ENCODE measurements around the gene RPL21.
"Not testable (repeated sequence)": the region's sequence is repeated elsewhere in the genome, so short reads cannot be mapped to it uniquely, and the experiment has no call there.

RPL21 gene

DNA sequence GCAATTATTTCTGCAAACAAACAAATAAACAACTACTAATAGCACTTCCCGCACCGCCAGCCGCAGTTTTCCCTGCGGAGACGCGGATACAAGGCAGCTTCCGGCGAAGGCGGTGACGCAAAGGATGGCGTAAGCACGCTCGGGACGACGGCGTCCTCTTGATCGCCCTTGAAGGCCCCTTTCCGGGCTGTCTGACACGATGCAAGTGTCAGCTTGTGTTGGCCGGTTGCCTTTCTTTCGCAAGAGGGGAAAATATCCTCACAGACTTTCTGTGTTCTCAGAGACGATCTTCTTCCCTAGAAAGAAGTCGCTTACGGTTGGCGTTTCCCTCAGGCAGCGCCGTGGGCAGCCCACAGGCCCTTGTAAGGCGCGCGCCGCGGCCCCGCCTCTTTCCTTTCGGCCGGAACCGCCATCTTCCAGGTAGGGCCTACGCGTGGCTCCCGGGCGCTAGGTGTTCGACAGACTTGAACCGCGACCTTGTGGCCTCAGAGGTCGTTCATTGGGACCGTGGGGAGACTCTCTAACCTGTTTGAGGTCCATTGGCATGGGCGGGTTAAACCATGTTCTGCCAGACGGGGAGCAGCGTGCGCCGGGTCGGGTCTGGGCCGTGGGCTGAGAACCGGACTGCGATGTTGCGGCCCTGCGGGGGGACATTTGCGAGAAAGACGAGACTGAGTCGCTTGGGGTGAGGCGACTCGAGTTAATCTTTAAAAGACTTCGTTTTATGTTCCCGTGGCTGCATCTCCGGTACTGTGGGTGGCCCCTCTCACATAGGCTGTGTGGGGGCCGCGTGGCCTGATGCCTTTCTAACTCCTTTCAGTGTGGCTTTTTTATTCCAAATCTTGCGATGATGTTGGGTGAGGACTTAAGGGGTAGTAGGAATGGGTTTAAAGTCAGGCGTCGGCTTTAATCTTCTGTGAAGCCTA is at the start of gene RPL21:
Gene RPL21 (plus strand): TSS at position 393 of the 926 bp plus-strand sequence. CDS start 2,219 bp downstream, outside the sequence.
- DNase-seq (ENCODE audit: low read depth in 2 of 3, low spot score in 1 of 3) = peak; percentile 83 to 89 (median 86)

GRCh38 chr13:27201661-27202060 is 49.7 kb upstream of the RPL21 start:
- no peak for DNase-seq (ENCODE audit: low read depth in 2 of 3, low spot score in 1 of 3)

DNA sequence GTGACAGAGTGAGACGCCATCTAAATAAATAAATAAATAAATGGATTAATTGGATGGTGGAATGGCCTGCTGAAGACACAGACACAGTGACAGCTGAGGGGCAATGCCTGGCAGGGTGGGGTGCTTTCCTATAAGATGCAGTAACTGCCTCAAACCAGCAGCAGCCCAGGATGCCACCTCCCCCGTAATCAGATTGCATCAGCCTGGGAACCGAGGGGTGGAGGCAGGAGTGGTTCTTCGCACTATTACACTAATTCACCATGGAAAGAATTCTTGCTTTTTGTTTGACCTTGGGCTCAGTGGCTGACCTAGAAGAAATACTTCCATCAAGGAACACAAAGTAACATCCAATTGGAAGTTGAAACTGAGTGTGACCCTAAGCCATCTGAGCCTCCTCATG is 48.2 kb upstream of the RPL21 start:
- DNase-seq (ENCODE audit: low read depth in 2 of 3, low spot score in 1 of 3) = no peak

- no peak for DNase-seq (ENCODE audit: low read depth in 2 of 3, low spot score in 1 of 3)
These were observed 47.5 kb upstream of the RPL21 start for GRCh38 chr13:27203854-27204253.

- no peak for DNase-seq (ENCODE audit: low read depth in 2 of 3, low spot score in 1 of 3)
These were observed 42.8 kb upstream of the RPL21 start for GRCh38 chr13:27208514-27208913.

GRCh38 chr13:27211271-27211670 is 40.1 kb upstream of the RPL21 start:
- DNase-seq (ENCODE audit: low read depth in 2 of 3, low spot score in 1 of 3) = no peak

DNA sequence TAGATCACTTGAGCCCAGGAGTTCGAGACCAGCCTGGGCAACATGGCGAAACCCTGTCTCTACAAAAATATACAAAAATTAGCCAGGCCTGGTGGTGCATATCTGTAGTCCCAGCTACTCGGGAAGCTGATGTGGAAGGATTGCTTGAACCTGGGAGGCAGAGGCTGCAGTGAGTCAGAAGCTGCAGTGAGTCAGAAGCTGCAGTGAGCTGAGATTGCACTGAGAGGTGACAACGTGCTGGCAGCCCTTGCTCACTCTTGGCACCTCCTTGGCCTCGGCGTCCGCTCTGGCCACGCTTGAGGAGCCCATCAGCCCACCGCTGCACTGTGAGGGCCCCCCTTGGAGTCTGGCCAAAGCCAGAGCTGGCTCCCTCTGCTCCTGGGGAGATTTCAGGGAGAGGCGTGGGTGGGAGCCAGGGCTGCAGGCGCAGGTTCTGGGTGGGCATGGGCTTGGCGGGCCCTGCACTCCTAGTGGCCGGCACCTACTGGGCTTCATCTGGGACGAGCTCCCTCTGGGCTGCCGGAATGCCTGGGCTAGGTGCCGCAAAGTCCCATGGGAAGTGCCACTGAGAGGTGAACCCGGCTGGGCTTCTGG is 39.5 kb upstream of the RPL21 start:
- no peak for DNase-seq (ENCODE audit: low read depth in 2 of 3, low spot score in 1 of 3)

- not testable (repeated sequence) for DNase-seq (ENCODE audit: low read depth in 2 of 3, low spot score in 1 of 3)
These were observed 38.0 kb upstream of the RPL21 start for GRCh38 chr13:27213386-27213785.

DNA sequence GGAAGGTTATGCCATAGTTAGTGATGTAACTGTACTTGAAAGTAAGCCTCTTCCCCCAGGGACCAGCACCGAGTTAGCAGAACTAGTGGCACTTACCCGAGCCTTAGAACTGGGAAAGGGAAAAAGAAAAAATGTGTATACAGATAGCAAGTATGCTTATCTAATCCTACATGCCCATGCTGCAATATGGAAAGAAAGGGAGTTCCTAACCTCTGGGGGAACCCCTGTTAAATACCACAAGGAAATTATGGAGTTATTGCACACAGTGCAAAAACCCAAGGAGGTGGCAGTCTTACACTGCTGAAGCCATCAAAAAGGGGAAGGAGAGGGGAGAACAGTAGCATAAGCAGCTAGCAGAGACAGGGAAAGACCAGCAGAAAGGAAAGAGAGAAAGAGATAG is 33.6 kb upstream of the RPL21 start:
- not testable (repeated sequence) for DNase-seq (ENCODE audit: low read depth in 2 of 3, low spot score in 1 of 3)

DNA sequence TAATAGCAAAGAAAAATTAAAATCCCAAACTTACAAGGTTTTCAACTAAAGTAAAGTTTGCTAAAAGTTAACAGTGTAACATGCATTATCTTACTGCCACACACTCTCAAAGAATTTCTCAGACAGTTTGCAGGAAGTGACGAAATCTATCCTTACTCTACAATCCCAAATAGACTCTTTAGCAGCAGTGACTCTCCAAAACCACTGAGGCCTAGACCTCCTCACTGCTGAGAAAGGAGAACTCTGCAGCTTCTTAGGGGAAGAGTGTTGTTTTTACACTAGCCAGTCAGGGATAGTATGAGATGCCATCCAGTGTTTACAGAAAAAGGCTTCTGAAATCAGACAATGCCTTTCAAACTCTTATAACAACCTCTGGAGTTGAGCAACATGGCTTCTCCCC is 32.5 kb upstream of the RPL21 start:
- not testable (repeated sequence) for DNase-seq (ENCODE audit: low read depth in 2 of 3, low spot score in 1 of 3)

- DNase-seq (ENCODE audit: low read depth in 2 of 3, low spot score in 1 of 3) = no peak
These were observed 31.7 kb upstream of the RPL21 start for GRCh38 chr13:27219611-27220010.

DNA sequence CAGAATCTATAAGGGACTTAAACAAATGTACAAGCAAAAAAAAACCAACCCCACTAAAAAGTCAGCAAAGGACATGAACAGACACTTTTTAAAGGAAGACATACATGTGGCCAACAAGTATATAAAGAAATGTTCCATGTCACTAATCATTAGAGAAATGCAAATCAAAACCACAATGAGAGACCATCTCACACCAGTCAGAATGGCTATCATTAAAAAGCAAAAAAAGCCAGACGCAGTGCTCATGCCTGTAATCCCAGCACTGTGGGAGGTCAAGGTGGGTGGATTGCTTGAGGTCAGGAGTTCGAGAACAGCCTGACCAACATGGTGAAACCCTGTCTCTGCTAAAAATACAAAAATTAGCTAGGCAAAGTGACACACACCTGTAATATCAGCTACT is 29.3 kb upstream of the RPL21 start:
- DNase-seq (ENCODE audit: low read depth in 2 of 3, low spot score in 1 of 3) = not testable (repeated sequence)

GRCh38 chr13:27226991-27227390 is 24.4 kb upstream of the RPL21 start:
- DNase-seq (ENCODE audit: low read depth in 2 of 3, low spot score in 1 of 3) = no peak

GRCh38 chr13:27228131-27228530 is 23.2 kb upstream of the RPL21 start:
- no peak for DNase-seq (ENCODE audit: low read depth in 2 of 3, low spot score in 1 of 3)

DNA sequence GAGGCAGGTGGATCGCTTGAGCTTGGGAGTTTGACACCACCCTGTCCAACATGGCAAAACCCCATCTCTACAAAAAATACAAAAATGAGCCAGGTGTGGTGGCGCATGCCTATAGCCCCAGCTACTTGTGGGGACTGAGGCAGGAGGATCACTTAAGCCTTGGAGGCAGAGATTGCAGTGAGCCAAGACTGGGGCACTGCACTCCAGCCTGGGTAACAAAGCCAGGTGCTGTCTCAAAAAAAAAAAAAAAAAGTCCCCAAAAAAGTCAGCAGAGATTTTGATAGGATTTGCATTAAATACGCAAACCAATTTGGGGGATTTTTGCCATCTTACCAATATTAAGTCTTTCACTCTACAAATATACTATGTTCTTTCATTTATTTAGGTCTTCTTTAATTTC is 21.7 kb upstream of the RPL21 start:
- DNase-seq (ENCODE audit: low read depth in 2 of 3, low spot score in 1 of 3) = no peak

GRCh38 chr13:27233964-27234363 is 17.4 kb upstream of the RPL21 start:
- DNase-seq (ENCODE audit: low read depth in 2 of 3, low spot score in 1 of 3) = no peak

DNA sequence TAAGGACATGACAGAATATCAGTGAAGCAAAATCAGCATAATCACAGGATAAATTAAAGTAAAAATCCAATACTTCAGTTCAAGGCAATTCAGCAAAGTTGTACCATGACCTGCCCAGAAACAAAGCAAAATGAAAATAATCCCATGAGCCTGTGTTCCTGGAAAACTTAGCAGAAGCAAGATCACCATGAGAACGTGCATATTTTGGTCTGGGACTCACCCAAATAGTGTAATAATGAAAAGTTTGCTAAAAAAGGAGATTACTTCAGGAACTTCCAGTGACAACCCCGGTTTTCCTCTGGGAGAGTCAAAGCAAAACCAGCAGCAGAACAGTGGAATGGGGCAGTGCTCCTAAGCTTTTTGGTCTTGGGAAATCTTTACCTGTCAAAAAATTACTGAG is 14.9 kb upstream of the RPL21 start:
- DNase-seq (ENCODE audit: low read depth in 2 of 3, low spot score in 1 of 3) = no peak

DNA sequence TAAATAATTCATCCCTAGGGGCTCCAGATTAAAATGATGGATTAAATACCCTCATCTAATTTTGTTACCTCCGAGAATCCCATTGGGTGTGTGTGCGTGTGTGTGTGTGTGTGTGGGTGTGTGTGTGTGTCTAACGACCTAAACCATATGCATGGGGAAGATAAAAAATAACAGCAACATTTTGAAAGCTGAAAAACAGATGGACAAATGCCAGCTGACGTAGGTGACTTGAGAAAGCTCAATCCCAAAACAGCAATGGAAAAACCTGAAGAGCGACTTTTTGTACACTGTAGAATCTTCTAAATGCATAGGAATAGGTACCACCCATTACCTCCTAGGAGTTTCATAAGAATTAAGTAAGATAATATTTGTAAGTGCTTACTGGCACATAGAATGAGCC is 8.7 kb upstream of the RPL21 start:
- no peak for DNase-seq (ENCODE audit: low read depth in 2 of 3, low spot score in 1 of 3)

- DNase-seq (ENCODE audit: low read depth in 2 of 3, low spot score in 1 of 3) = no peak
These were observed 5.7 kb upstream of the RPL21 start for GRCh38 chr13:27245610-27246009.

GRCh38 chr13:27250833-27251165 is 559 bp upstream of the RPL21 start:
- no peak for DNase-seq (ENCODE audit: low read depth in 2 of 3, low spot score in 1 of 3)

GRCh38 chr13:27252467-27252866 is 1.1 kb downstream of the RPL21 start:
- DNase-seq (ENCODE audit: low read depth in 2 of 3, low spot score in 1 of 3) = no peak

DNA sequence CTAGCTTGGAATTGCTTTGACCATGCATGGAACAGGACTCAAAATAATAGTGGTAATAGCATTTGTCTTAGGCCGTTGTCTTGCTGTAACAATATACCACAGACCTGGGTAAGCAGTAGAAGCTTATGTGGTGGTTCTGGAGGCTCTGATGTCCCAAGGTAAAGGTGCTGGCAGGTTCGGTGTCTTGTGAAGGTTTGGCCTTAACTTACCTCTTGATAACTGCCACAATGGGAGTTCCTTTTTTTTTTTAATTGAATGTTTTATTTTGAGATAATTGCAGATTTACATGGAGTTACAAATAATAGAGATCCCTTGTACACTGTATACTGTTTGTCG is 5.8 kb downstream of the RPL21 start:
- DNase-seq (ENCODE audit: low read depth in 2 of 3, low spot score in 1 of 3) = no peak
